ENCODE measurements around the gene PDE6B. TPM values are rescaled to one million over a fixed set of nuclear protein-coding genes. Genes with fewer than 3 reads are reported as not detected.

The PDE6B gene
- total and polyA plus RNA-seq, 2 of the 13 experiments (the other 11 are each of a cell fraction or from before 2014, with no cell fraction given) = 0.38 to 0.40 TPM

GRCh38 chr4:633976-634598 lies 8.7 kb downstream of the PDE6B start (continued):
- no peak for TF ChIP-seq ZBTB40 (IDR thresholded peaks at IDR 0.05)
- TF ChIP-seq ZBTB40 (CRISPR knock-in tag; IDR thresholded peaks at IDR 0.05) = no peak
- no peak for TF ChIP-seq XRCC5 (optimal IDR thresholded peaks at IDR 0.05; ENCODE audit: low read length)
- TF ChIP-seq ZNF816 (CRISPR knock-in tag; IDR thresholded peaks at IDR 0.05; ENCODE audit: borderline replicate concordance) = no peak
- TF ChIP-seq ZNF251 (CRISPR knock-in tag; IDR thresholded peaks at IDR 0.05) = no peak
- TF ChIP-seq CTCF (CRISPR knock-in tag; IDR thresholded peaks at IDR 0.05) = peak; percentile 33; the same call in 1 of the 2 replicates
- TF ChIP-seq CENPBD1 (CRISPR knock-in tag; IDR thresholded peaks at IDR 0.05; ENCODE audit: borderline replicate concordance, low read depth) = no peak
